Loucy (cell line): ENCODE measurements around the gene SYF2.

ENCODE experiments used
- H2AFZ ChIP-seq: fragments of 200-600 bp; sonication (generic); 2 replicates; pipeline ENCODE4 v1.6.0; 2016; ENCODE audit warnings: antibody characterized with exemption, mild to moderate bottlenecking, low read length, moderate library complexity
- H3F3A ChIP-seq: fragments of 200-600 bp; 2 replicates; pipeline ENCODE4 v1.6.0; 2016; ENCODE audit warnings: antibody characterized with exemption, low read depth, mild to moderate bottlenecking
- H3K27me3 ChIP-seq: fragments of 200-600 bp; sonication (generic); 2 replicates; pipeline ENCODE4 v1.6.1; 2014; ENCODE audit warnings: low read length, mild to moderate bottlenecking; ENCODE audit not compliant: insufficient read depth, poor library complexity, severe bottlenecking
- H3K36me3 ChIP-seq: fragments of 200-600 bp; sonication (generic); 2 replicates; pipeline ENCODE4 v1.6.1; 2016; ENCODE audit warnings: low read length; ENCODE audit not compliant: insufficient read depth
- H3K4me1 ChIP-seq: fragments of 200-600 bp; sonication (generic); 2 replicates; pipeline ENCODE4 v1.5.1; 2014; ENCODE audit warnings: low read length, mild to moderate bottlenecking; ENCODE audit not compliant: insufficient read depth, poor library complexity, severe bottlenecking
- H3K4me2 ChIP-seq: fragments of 200-600 bp; sonication (generic); 2 replicates; pipeline ENCODE4 v1.6.0; 2014; ENCODE audit warnings: antibody characterized with exemption, low read length, low read depth, mild to moderate bottlenecking; ENCODE audit not compliant: poor library complexity, severe bottlenecking
- H3K4me3 ChIP-seq: fragments of 200-600 bp; sonication (generic); 2 replicates; pipeline ENCODE4 v1.5.1; 2014; ENCODE audit warnings: low read length, mild to moderate bottlenecking, mixed read lengths; ENCODE audit not compliant: poor library complexity, severe bottlenecking
- H3K79me2 ChIP-seq: fragments of 200-600 bp; sonication (generic); 2 replicates; pipeline ENCODE4 v1.6.1; 2014; ENCODE audit warnings: low read length; ENCODE audit not compliant: insufficient read depth
- H3K9ac ChIP-seq: fragments of 200-600 bp; sonication (generic); 2 replicates; pipeline ENCODE4 v1.6.0; 2014; ENCODE audit warnings: mild to moderate bottlenecking, low read depth, low read length, moderate library complexity; ENCODE audit not compliant: poor library complexity, severe bottlenecking
- H3K9me2 ChIP-seq: fragments of 200-600 bp; sonication (generic); replicated peaks from 2 replicates; pipeline ENCODE4 v1.6.1; 2016; ENCODE audit warnings: low read depth, low read length, mixed read lengths
- H3K9me3 ChIP-seq: fragments of 200-600 bp; sonication (generic); 2 replicates; pipeline ENCODE4 v1.6.1; 2014; ENCODE audit warnings: mild to moderate bottlenecking, antibody characterized with exemption, low read length, low read depth; ENCODE audit not compliant: insufficient read depth
- H4K20me1 ChIP-seq: fragments of 200-600 bp; sonication (generic); 2 replicates; pipeline ENCODE4 v1.6.0; 2014; ENCODE audit warnings: antibody characterized with exemption, low read length, mild to moderate bottlenecking; ENCODE audit not compliant: insufficient read depth, poor library complexity, severe bottlenecking
- EZH2phosphoT487 ChIP-seq: fragments of 200-600 bp; IDR thresholded peaks from 2 replicates; pipeline ENCODE4 v1.6.1; 2018; ENCODE audit warnings: antibody characterized with exemption, mild to moderate bottlenecking, moderate library complexity, borderline replicate concordance
- TF ChIP-seq, protein P1 (sequence below): fragments of 200-600 bp; sonication (generic); conservative IDR thresholded peaks from 2 replicates; pipeline ENCODE4 v1.5.1; 2014; ENCODE audit warnings: mild to moderate bottlenecking, antibody characterized with exemption, low read length

The SYF2 gene

DNA sequence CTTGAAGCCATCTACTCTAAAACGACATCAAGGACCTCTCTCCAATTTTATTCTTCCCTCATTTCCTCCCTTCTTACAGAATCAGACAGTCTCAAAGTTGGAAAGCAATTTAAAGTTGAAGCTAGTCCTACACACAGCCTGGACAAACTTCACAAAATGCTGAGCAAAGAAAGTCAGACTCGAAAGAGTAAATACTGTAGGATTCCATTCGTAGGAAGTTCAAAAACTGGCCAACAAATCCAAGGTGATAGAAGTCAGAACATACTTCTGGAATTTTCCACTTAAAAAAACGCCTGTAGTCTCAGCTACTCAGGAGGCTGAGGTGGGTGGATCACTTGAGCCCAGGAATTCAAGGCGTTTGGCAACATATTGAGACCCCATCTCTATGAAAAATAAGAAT lies 19.6 kb downstream of the SYF2 start:
- Histone ChIP-seq H3K79me2 (no peaks in the 10 kb centered on the region), H3K4me2 (no peak overlapping the region), H4K20me1 (no peaks in the 10 kb centered on the region), H3K4me1 (no peaks in the 10 kb centered on the region), H3F3A (no peaks in the 10 kb centered on the region), H3K27me3 (no peaks in the 10 kb centered on the region), H3K36me3 (no peaks in the 10 kb centered on the region), H3K9me2 (no peaks in the 10 kb centered on the region), H3K4me3 (no peak overlapping the region), H3K9me3 (no peaks in the 10 kb centered on the region), H2AFZ (no peak overlapping the region), H3K9ac (no peak overlapping the region)
- TF ChIP-seq, protein P1, sequence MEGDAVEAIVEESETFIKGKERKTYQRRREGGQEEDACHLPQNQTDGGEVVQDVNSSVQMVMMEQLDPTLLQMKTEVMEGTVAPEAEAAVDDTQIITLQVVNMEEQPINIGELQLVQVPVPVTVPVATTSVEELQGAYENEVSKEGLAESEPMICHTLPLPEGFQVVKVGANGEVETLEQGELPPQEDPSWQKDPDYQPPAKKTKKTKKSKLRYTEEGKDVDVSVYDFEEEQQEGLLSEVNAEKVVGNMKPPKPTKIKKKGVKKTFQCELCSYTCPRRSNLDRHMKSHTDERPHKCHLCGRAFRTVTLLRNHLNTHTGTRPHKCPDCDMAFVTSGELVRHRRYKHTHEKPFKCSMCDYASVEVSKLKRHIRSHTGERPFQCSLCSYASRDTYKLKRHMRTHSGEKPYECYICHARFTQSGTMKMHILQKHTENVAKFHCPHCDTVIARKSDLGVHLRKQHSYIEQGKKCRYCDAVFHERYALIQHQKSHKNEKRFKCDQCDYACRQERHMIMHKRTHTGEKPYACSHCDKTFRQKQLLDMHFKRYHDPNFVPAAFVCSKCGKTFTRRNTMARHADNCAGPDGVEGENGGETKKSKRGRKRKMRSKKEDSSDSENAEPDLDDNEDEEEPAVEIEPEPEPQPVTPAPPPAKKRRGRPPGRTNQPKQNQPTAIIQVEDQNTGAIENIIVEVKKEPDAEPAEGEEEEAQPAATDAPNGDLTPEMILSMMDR = no peak
- TF ChIP-seq EZH2phosphoT487 = no peak

DNA sequence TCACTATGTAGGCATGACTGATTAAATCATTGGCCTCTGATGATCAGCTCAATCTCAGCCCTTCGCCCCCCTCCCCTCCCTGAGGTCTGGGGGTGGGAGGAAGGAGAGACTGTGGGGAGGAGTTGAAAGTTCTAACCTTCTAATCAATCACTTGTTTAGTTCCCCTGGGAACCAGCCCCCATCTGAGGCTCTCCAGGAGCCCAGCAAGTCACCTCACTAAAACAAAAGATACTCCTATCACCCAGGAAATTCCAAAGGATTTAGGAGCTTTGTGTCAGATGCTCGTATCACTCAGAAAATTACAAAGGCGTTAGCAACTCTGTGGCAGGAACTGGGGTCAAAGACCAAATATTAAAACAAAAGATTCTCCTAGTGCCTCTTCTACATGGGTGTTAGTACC lies 21.6 kb downstream of the SYF2 start:
- H3K4me2 ChIP-seq = no peak overlapping the region
- no peaks in the 10 kb centered on the region for H3K4me1 ChIP-seq
- H3K27me3 ChIP-seq = no peaks in the 10 kb centered on the region
- H3F3A ChIP-seq = no peaks in the 10 kb centered on the region
- H4K20me1 ChIP-seq = no peaks in the 10 kb centered on the region
- no peak overlapping the region for H2AFZ ChIP-seq
- H3K36me3 ChIP-seq = no peaks in the 10 kb centered on the region
- TF ChIP-seq EZH2phosphoT487 = no peak
- TF ChIP-seq, protein P1 = no peak
- H3K4me3 ChIP-seq = no peak overlapping the region
- no peaks in the 10 kb centered on the region for H3K79me2 ChIP-seq
- no peak overlapping the region for H3K9ac ChIP-seq
- H3K9me3 ChIP-seq = no peaks in the 10 kb centered on the region
- H3K9me2 ChIP-seq = no peaks in the 10 kb centered on the region

DNA sequence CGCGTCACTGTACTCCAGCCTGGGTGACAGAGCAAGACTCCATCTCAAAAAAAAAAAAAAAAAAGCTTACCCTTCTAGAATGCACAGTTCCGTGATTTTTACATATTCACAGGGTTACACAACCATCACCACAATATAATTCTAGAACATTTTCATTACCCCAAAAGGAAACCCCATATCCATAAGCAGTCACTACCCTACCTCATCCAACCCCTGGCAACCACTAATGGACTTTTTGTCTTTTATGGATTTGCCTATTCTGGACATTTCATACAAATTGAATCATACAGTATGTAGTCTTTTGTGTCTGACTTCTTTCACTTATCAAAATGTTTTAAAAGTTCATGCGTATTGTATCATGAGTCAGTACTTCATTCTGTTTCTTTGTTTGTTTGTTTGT lies 22.8 kb downstream of the SYF2 start:
- no peak overlapping the region for H3K4me3 ChIP-seq
- no peaks in the 10 kb centered on the region for H3K9me3 ChIP-seq
- H3K9me2 ChIP-seq = no peaks in the 10 kb centered on the region
- no peak overlapping the region for H3K9ac ChIP-seq
- no peaks in the 10 kb centered on the region for H3K4me1 ChIP-seq
- TF ChIP-seq EZH2phosphoT487 = no peak
- H3K27me3 ChIP-seq = no peaks in the 10 kb centered on the region
- no peaks in the 10 kb centered on the region for H3K36me3 ChIP-seq
- no peak overlapping the region for H3K4me2 ChIP-seq
- no peaks in the 10 kb centered on the region for H3K79me2 ChIP-seq
- no peaks in the 10 kb centered on the region for H3F3A ChIP-seq
- H4K20me1 ChIP-seq = no peaks in the 10 kb centered on the region
- H2AFZ ChIP-seq = no peak overlapping the region

DNA sequence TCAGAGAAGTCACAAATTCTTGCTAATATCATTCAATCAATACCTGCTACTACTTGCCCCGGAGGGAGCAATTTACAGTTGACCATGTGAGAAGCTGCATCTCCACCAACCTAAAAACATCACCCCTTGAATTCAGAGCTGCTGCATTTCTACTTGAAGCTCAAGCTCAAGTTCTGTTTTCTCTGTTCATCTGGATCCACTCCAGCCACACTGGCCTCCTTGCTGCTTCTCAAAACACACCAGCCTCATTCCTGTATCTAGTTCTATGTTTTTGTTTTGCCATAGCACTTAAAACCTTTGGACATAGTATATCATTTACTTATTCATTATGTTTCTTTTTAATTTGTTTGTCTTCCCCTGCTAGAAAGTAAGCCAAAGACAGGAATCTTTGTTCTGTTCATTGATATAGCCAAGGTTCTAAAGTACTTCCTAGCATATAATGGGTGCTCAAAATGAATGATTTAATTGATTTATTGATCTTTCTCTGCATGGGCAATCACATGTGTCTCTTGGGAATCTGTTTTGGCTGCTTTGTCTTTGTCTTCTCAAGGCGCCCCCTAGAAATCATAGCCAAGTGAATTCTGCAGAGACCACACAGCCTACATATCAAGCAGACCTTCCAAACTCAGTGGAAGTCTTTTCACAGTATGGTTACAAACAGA lies 23.6 kb downstream of the SYF2 start:
- Histone ChIP-seq H3K4me2 (no peak overlapping the region), H3K36me3 (no peaks in the 10 kb centered on the region), H4K20me1 (no peaks in the 10 kb centered on the region), H3K27me3 (no peaks in the 10 kb centered on the region), H3F3A (no peaks in the 10 kb centered on the region), H2AFZ (peak overlapping the region; percentile 50), H3K4me1 (no peaks in the 10 kb centered on the region), H3K9ac (no peak overlapping the region), H3K9me3 (no peaks in the 10 kb centered on the region), H3K4me3 (no peak overlapping the region), H3K79me2 (no peaks in the 10 kb centered on the region), H3K9me2 (no peaks in the 10 kb centered on the region)
- TF ChIP-seq, protein P1 = 0 out of 2 replicates have a peak, but pooled peaks have one; percentile 10
- no peak for TF ChIP-seq EZH2phosphoT487
